ENCODE measurements around the gene TGFB3.
A peak's percentile ranks its signal among the peaks of the same experiment; 100 is the strongest.

TGFB3 gene

GRCh38 chr14:76007379-76007778, 25.6 kb upstream of the TGFB3 start:
- intact Hi-C loops (cut with DNase I; ENCODE audit: low total_unique reads), result no loop called here
- no peak overlapping the region for H3K27ac ChIP-seq
- H3K36me3 ChIP-seq, result peaks cover 28 to 73% (median 41%) of the 10 kb centered on the region in 3 donors
- no peak for DNase-seq
- peaks cover 0 to 19% (median 5%) of the 10 kb centered on the region in 4 donors for H3K4me1 ChIP-seq
- no peak overlapping the region for H3K4me3 ChIP-seq
- peaks cover 0 to 4% (median 0%) of the 10 kb centered on the region in 3 donors for H3K9me3 ChIP-seq
- no peaks in the 10 kb centered on the region for H3K27me3 ChIP-seq
- TF ChIP-seq CTCF (IDR thresholded peaks at IDR 0.05), result no peak

GRCh38 chr14:76006253-76006652, 24.5 kb upstream of the TGFB3 start:
- intact Hi-C loops (cut with DNase I; ENCODE audit: low total_unique reads), result no loop called here
- Histone ChIP-seq H3K9me3 (peaks cover 0 to 4% (median 0%) of the 10 kb centered on the region in 3 donors), H3K4me3 (no peak overlapping the region), H3K27me3 (no peaks in the 10 kb centered on the region), H3K36me3 (peaks cover 32 to 69% (median 50%) of the 10 kb centered on the region in 3 donors), H3K4me1 (peaks cover 0 to 11% (median 0%) of the 10 kb centered on the region in 4 donors), H3K27ac (no peak overlapping the region)
- no peak for DNase-seq
- no peak for TF ChIP-seq CTCF (IDR thresholded peaks at IDR 0.05)

GRCh38 chr14:76002383-76002782, 20.6 kb upstream of the TGFB3 start:
- Histone ChIP-seq H3K27ac (peak overlapping the region in 1 of 2 donors; percentile 23), H3K4me1 (peaks cover 0 to 14% (median 0%) of the 10 kb centered on the region in 4 donors), H3K4me3 (no peak overlapping the region), H3K9me3 (peaks cover 0 to 4% (median 0%) of the 10 kb centered on the region in 3 donors), H3K36me3 (peaks cover 35 to 79% (median 53%) of the 10 kb centered on the region in 3 donors), H3K27me3 (no peaks in the 10 kb centered on the region)
- no peak for TF ChIP-seq CTCF (IDR thresholded peaks at IDR 0.05)
- no peak for DNase-seq
- intact Hi-C loops (cut with DNase I; ENCODE audit: low total_unique reads), result no loop called here

GRCh38 chr14:75999511-76000190, 17.9 kb upstream of the TGFB3 start:
- intact Hi-C loops (cut with DNase I; ENCODE audit: low total_unique reads), result no loop called here
- Histone ChIP-seq H3K4me3 (no peak overlapping the region), H3K4me1 (peaks cover 0 to 32% (median 12%) of the 10 kb centered on the region in 4 donors), H3K27ac (peak overlapping the region; percentile 14 to 50), H3K36me3 (peaks cover 17 to 63% (median 30%) of the 10 kb centered on the region in 3 donors), H3K9me3 (peaks cover 0 to 4% (median 0%) of the 10 kb centered on the region in 3 donors), H3K27me3 (no peaks in the 10 kb centered on the region)
- no peak for TF ChIP-seq CTCF (IDR thresholded peaks at IDR 0.05)
- DNase-seq, result no peak

- Histone ChIP-seq H3K4me1 (peaks cover 0 to 56% (median 25%) of the 10 kb centered on the region in 4 donors), H3K27ac (peak overlapping the region; percentile 81 to 87), H3K27me3 (no peaks in the 10 kb centered on the region), H3K36me3 (peaks cover 5 to 44% (median 10%) of the 10 kb centered on the region in 3 donors), H3K9me3 (no peaks in the 10 kb centered on the region), H3K4me3 (no peak overlapping the region)
- DNase-seq, result no peak
- intact Hi-C loops (cut with DNase I; ENCODE audit: low total_unique reads), result no loop called here
- no peak for TF ChIP-seq CTCF (IDR thresholded peaks at IDR 0.05)
Observed at GRCh38 chr14:75996488-75996887, 14.7 kb upstream of the TGFB3 start.

All from tibial artery (tissue), 4 donors.